Hematopoietic multipotent progenitor cell treated with erythropoietin and hydrocortisone succinate and interleukin-3 and kit ligand, for 17 days (in vitro differentiated cells): ENCODE data around the gene RCAN2.

Experiments
- DNase-seq: peaks from one replicate; pipeline ENCODE4 v3.0.0-alpha.2; 2015; ENCODE audit warnings: low spot score

Gene RCAN2

GRCh38 chr6:46491628-46492547 is 639 bp upstream of the RCAN2 start:
- no peak for DNase-seq

GRCh38 chr6:46490425-46491200 is 636 bp downstream of the RCAN2 start:
- no peak for DNase-seq

GRCh38 chr6:46486181-46486580 is 5.1 kb downstream of the RCAN2 start:
- DNase-seq, result no peak

- DNase-seq, result no peak
These were observed 7.0 kb downstream of the RCAN2 start for GRCh38 chr6:46484081-46484820.

- no peak for DNase-seq
These were observed 14.9 kb downstream of the RCAN2 start for GRCh38 chr6:46476301-46476700.

- no peak for DNase-seq
These were observed 17.4 kb downstream of the RCAN2 start for GRCh38 chr6:46473881-46474280.

- no peak for DNase-seq
These were observed 19.0 kb downstream of the RCAN2 start for GRCh38 chr6:46472243-46472642.

GRCh38 chr6:46469021-46469420 is 22.2 kb downstream of the RCAN2 start:
- DNase-seq, result no peak

GRCh38 chr6:46468403-46469010 is 22.7 kb downstream of the RCAN2 start:
- no peak for DNase-seq

GRCh38 chr6:46466570-46466969 is 24.7 kb downstream of the RCAN2 start:
- no peak for DNase-seq

GRCh38 chr6:46465294-46466165 is 25.7 kb downstream of the RCAN2 start:
- no peak for DNase-seq

GRCh38 chr6:46456297-46456696 is 35.0 kb downstream of the RCAN2 start:
- no peak for DNase-seq

GRCh38 chr6:46454691-46455090 is 36.6 kb downstream of the RCAN2 start:
- no peak for DNase-seq

GRCh38 chr6:46453741-46454316 is 37.4 kb downstream of the RCAN2 start:
- DNase-seq, result no peak

GRCh38 chr6:46453216-46453615 is 38.0 kb downstream of the RCAN2 start:
- no peak for DNase-seq

GRCh38 chr6:46452312-46452917 is 38.8 kb downstream of the RCAN2 start:
- DNase-seq, result peak; percentile 13

GRCh38 chr6:46451343-46451742 is 39.9 kb downstream of the RCAN2 start:
- no peak for DNase-seq

GRCh38 chr6:46444772-46445454 is 46.3 kb downstream of the RCAN2 start:
- DNase-seq, result no peak

- DNase-seq, result no peak
These were observed 47.6 kb downstream of the RCAN2 start for GRCh38 chr6:46443623-46444022.

- no peak for DNase-seq
These were observed 50.6 kb downstream of the RCAN2 start for GRCh38 chr6:46440641-46441040.
